B cell (primary cell): ENCODE results near the gene USP46. TPM values are rescaled to one million over a fixed set of nuclear protein-coding genes. Genes with fewer than 3 reads are reported as not detected.

Experiments used
- ATAC-seq: fragments of 200-7000 bp; cut with Tn5 transposase; one replicate; pipeline ENCODE4 v1.10.0; 2021; ENCODE audit warnings: low read depth, mild to moderate bottlenecking, moderate number of reproducible peaks, moderate library complexity
- CTCF ChIA-PET: fragments of 350-600 bp; sonication (Branson Sonifier 250); formaldehyde crosslinking; loops from one replicate; lab custom pipeline; 2021; ENCODE audit warnings: antibody characterized with exemption, inconsistent platforms; lab: Charles Lee
- POLR2A ChIA-PET: fragments of 350-600 bp; sonication (Branson Sonifier 250); formaldehyde crosslinking; loops from one replicate; lab custom pipeline; 2021; ENCODE audit warnings: antibody characterized with exemption; lab: Charles Lee
- DNase-seq: peaks from one replicate; pipeline ENCODE4 v3.0.0; 2013
- H2AFZ ChIP-seq: 2 replicates; pipeline ENCODE4 v1.6.1; 2012; ENCODE audit warnings: mild to moderate bottlenecking, low read depth, low read length; ENCODE audit not compliant: insufficient read depth, poor library complexity, severe bottlenecking
- H3K27ac ChIP-seq, 2 donors: 1 replicate in 1 of 2; 2 replicates in 1 of 2; pipeline ENCODE4 v1.5.1; 2012 to 2013; ENCODE audit warnings: low read length in 2 of 2, mild to moderate bottlenecking in 2 of 2, moderate library complexity in 1 of 2
- H3K27me3 ChIP-seq, 4 experiments: fragments of 200-600 bp in 1 of 4; sonication (generic) in 1 of 4; replicated peaks in 1 of 4; 1 replicate in 2 of 4; 2 replicates in 2 of 4; pipeline versions ENCODE4 v1.6.1 to v1.7.0; 2013 to 2016; ENCODE audit warnings: low read length in 3 of 4, mild to moderate bottlenecking in 2 of 4, mixed read lengths in 1 of 4, moderate library complexity in 1 of 4; ENCODE audit not compliant: insufficient read depth in 4 of 4, control insufficient read depth in 3 of 4; ENCODE audit errors: control extremely low read depth in 1 of 4
- H3K36me3 ChIP-seq, 2 experiments: replicated peaks in 1 of 2; 1 replicate in 1 of 2; 2 replicates in 1 of 2; pipeline versions ENCODE4 v1.6.1 to v1.7.1; 2013; ENCODE audit warnings: low read length in 1 of 2; ENCODE audit not compliant: insufficient read depth in 2 of 2, control insufficient read depth in 1 of 2; ENCODE audit errors: control extremely low read depth in 1 of 2, extremely low read depth in 1 of 2
- H3K4me1 ChIP-seq, 2 donors: fragments of 200-600 bp in 1 of 2; sonication (generic) in 1 of 2; 1 replicate in 1 of 2; 2 replicates in 1 of 2; pipeline versions ENCODE4 v1.5.1 to v1.6.1; 2013 to 2017; ENCODE audit warnings: low read length in 2 of 2; ENCODE audit not compliant: control insufficient read depth in 2 of 2, insufficient read depth in 2 of 2
- H3K4me2 ChIP-seq: replicated peaks from 2 replicates; pipeline ENCODE3; 2012; ENCODE audit warnings: mild to moderate bottlenecking, low read depth, low read length; ENCODE audit not compliant: poor library complexity, severe bottlenecking
- H3K4me3 ChIP-seq, 5 experiments: fragments of 200-600 bp in 1 of 5; sonication (generic) in 1 of 5; 1 replicate in 3 of 5; 2 replicates in 2 of 5; pipeline versions ENCODE4 v1.5.1 to v1.7.0; 2011 to 2016; ENCODE audit warnings: low read length in 4 of 5, mild to moderate bottlenecking in 4 of 5, low read depth in 2 of 5, control low read depth in 1 of 5, moderate library complexity in 1 of 5; ENCODE audit not compliant: insufficient read depth in 1 of 5; ENCODE audit errors: control extremely low read depth in 1 of 5, extremely low read depth in 1 of 5
- H3K79me2 ChIP-seq: fragments of 200-600 bp; sonication (generic); one replicate; pipeline ENCODE4 v1.6.0; 2016; ENCODE audit warnings: low read length; ENCODE audit not compliant: control insufficient read depth, insufficient read depth
- H3K9ac ChIP-seq: fragments of 200-600 bp; sonication (generic); 2 replicates; pipeline ENCODE4 v1.6.1; 2017; ENCODE audit warnings: mild to moderate bottlenecking, low read length, moderate library complexity
- H3K9me3 ChIP-seq, 3 donors: one replicate each; pipeline versions ENCODE4 v1.6.1 to v1.7.1; 2013; ENCODE audit warnings: low read length in 2 of 3; ENCODE audit not compliant: control insufficient read depth in 2 of 3, insufficient read depth in 1 of 3; ENCODE audit errors: control extremely low read depth in 1 of 3
- H4K20me1 ChIP-seq: 2 replicates; pipeline ENCODE4 v1.6.0; 2012; ENCODE audit warnings: mild to moderate bottlenecking, low read length; ENCODE audit not compliant: insufficient read depth, control insufficient read depth, poor library complexity, severe bottlenecking
- H3K27ac Mint-ChIP-seq: one replicate; pipeline ENCODE4 v1.8.0; 2021; ENCODE audit warnings: mixed read lengths
- H3K27me3 Mint-ChIP-seq: one replicate; pipeline ENCODE4 v1.8.0; 2021; ENCODE audit warnings: mixed read lengths
- H3K4me1 Mint-ChIP-seq: one replicate; pipeline ENCODE4 v1.8.0; 2021; ENCODE audit warnings: mixed read lengths
- H3K4me3 Mint-ChIP-seq: one replicate; pipeline ENCODE4 v1.8.0; 2021; ENCODE audit warnings: mixed read lengths
- H3K9me3 Mint-ChIP-seq: one replicate; pipeline ENCODE4 v1.8.0; 2022; ENCODE audit warnings: mixed read lengths; ENCODE audit not compliant: insufficient read depth
- CTCF ChIP-seq: fragments of 200-600 bp; IDR thresholded peaks from one replicate; pipeline ENCODE4 v1.8.0; 2022; ENCODE audit warnings: antibody characterized with exemption, mild to moderate bottlenecking
- EZH2 ChIP-seq: IDR thresholded peaks from 2 replicates; pipeline ENCODE4 v1.6.1; 2012; ENCODE audit warnings: borderline replicate concordance, low read depth, mild to moderate bottlenecking, moderate library complexity, low read length; ENCODE audit not compliant: insufficient read depth, poor library complexity, severe bottlenecking
- WGBS: methylation state at CpG from one replicate; pipeline ENCODE4 v1.1.5; 2013; ENCODE audit warnings: missing lambda C conversion rate; ENCODE audit not compliant: insufficient coverage; 5-methylcytosine and 5-hydroxymethylcytosine counted together
- intact Hi-C: fragments of 100-400 bp; cut with micrococcal nuclease; formaldehyde crosslinking; loops from one replicate; pipeline ENCODE4 v1.10.0; 2022
- polyA plus RNA-seq: library from polyadenylated mRNA; depleted of rRNA; stranded (reverse); fragments of >200 nt; gene quantifications from 2 replicates; pipeline ENCODE4 v1.2.3, GENCODE V29; 2012
- total RNA-seq, 2 donors: library from RNA; stranded (reverse); fragments of 120-200 nt in 1 of 2; gene quantifications; 1 replicate in 1 of 2; 2 replicates in 1 of 2; pipeline versions ENCODE4 v1.2.3 to v1.2.4, GENCODE V29; 2013 to 2022

Gene USP46
- total and polyA plus RNA-seq, 2 donors (not counting 1 experiment from before 2014, with no cell fraction given), result 1.8 to 11.8 TPM

DNA sequence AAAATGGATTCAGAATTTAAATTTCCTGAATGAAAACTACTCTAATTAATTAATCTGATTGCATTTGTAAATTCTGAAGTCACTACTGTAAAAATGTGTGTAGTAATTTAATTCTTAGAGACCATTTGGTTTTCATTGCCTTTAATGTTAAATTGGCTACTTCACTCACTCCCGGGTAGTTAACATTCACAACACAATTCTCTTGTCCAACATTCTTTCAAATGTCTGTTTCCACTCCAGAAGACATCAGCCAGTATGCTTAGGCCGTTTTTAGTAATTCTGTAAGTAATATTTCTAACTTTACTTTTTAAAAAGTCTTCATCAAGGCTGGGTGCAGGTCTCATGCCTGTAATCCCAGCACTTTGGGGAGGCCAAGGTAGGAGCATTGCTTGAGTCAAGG is 21.3 kb upstream of the USP46 start:
- Histone ChIP-seq H3K27me3 (no peaks in the 10 kb centered on the region), H3K4me3 (no peak overlapping the region), H3K79me2 (no peaks in the 10 kb centered on the region), H3K9me3 (no peaks in the 10 kb centered on the region), H3K27ac (no peak overlapping the region), H3K36me3 (no peaks in the 10 kb centered on the region), H2AFZ (no peak overlapping the region), H3K4me2 (no peak overlapping the region), H3K9ac (no peak overlapping the region), H4K20me1 (no peaks in the 10 kb centered on the region), H3K4me1 (no peaks in the 10 kb centered on the region)
- WGBS, result no CpG with 5 or more reads among the region's 2 CpGs
- no peak for ATAC-seq
- ChIA-PET POLR2A (interaction anchor here (0.6 kb wide), 1 partner anchor 32 kb away, joined by 4 read pairs; no protein-coding TSS in a partner anchor), CTCF (no interaction called here)
- DNase-seq, result no peak
- Mint-ChIP-seq H3K4me1 (no peaks in the 10 kb centered on the region), H3K9me3 (no peaks in the 10 kb centered on the region), H3K27me3 (peaks cover 7% of the 10 kb centered on the region), H3K4me3 (no peak overlapping the region), H3K27ac (no peak overlapping the region)
- TF ChIP-seq EZH2 (no peak), CTCF (no peak)
- intact Hi-C loops, result no loop called here

DNA sequence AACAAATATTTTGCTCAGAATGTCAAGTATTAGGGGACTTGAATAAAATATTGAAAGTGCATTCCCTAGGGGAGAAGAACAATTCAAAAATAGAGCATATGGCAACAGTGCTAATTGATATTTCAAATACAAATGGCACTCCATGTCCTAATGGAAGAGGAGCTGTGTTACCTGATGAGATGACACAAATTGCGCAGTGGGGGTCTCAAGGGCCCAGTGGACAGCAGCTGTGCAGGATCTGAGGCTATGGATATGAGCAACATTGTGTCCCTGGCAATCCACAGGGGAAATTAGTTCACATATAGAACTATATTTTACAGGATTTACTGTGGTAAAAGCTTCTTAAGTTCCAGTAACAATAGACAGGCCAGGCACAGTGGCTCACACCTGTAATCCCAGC is 17.4 kb upstream of the USP46 start:
- Histone ChIP-seq H3K36me3 (no peaks in the 10 kb centered on the region), H3K4me3 (no peak overlapping the region), H3K4me1 (no peaks in the 10 kb centered on the region), H4K20me1 (no peaks in the 10 kb centered on the region), H3K27ac (no peak overlapping the region), H3K27me3 (no peaks in the 10 kb centered on the region), H3K9ac (no peak overlapping the region), H2AFZ (no peak overlapping the region), H3K4me2 (no peak overlapping the region), H3K9me3 (peaks cover 0 to 2% (median 1%) of the 10 kb centered on the region in 3 donors), H3K79me2 (no peaks in the 10 kb centered on the region)
- TF ChIP-seq EZH2, result no peak
- no peak for TF ChIP-seq CTCF
- Mint-ChIP-seq H3K9me3 (peaks cover 2% of the 10 kb centered on the region), H3K4me3 (no peak overlapping the region), H3K27ac (no peak overlapping the region), H3K27me3 (peaks cover 15% of the 10 kb centered on the region), H3K4me1 (no peaks in the 10 kb centered on the region)
- intact Hi-C loops, result no loop called here
- ATAC-seq (no peak), DNase-seq (no peak)
- WGBS, result no CpG with 5 or more reads among the region's 1 CpG
- ChIA-PET CTCF (interaction anchor here (0.6 kb wide), 1 partner anchor 88 kb away, joined by 3 read pairs; no protein-coding TSS in a partner anchor), POLR2A (no interaction called here)
